H9 (cell line): Measurements from ENCODE around the gene LATS2. TPM values are rescaled to one million over a fixed set of nuclear protein-coding genes. Genes with fewer than 3 reads are reported as not detected.

Source experiments
- DNase-seq: peaks from one replicate; pipeline ENCODE4 v3.0.0-alpha.2; 2017
- H2AFZ ChIP-seq: one replicate; pipeline ENCODE4 v1.6.1; 2013; ENCODE audit warnings: mild to moderate bottlenecking, low read length, control low read depth, moderate library complexity
- H2AK5ac ChIP-seq: 2 replicates; pipeline ENCODE4 v1.6.1; 2013; ENCODE audit warnings: low read length, control low read depth, mixed read lengths; ENCODE audit not compliant: insufficient read length
- H2BK120ac ChIP-seq: one replicate; pipeline ENCODE4 v1.6.1; 2013; ENCODE audit warnings: low read depth, mild to moderate bottlenecking, low read length, control low read depth, inconsistent platforms; ENCODE audit not compliant: poor library complexity, severe bottlenecking
- H2BK12ac ChIP-seq: 2 replicates; pipeline ENCODE4 v1.6.1; 2013; ENCODE audit warnings: low read length, control low read depth, mixed read lengths, low read depth; ENCODE audit not compliant: insufficient read length
- H2BK15ac ChIP-seq: 2 replicates; pipeline ENCODE4 v1.6.1; 2013; ENCODE audit warnings: low read depth, low read length, control low read depth
- H2BK20ac ChIP-seq: one replicate; pipeline ENCODE4 v1.6.1; 2013; ENCODE audit warnings: low read depth, mild to moderate bottlenecking, low read length, control low read depth, inconsistent platforms; ENCODE audit not compliant: poor library complexity, severe bottlenecking
- H2BK5ac ChIP-seq: 2 replicates; pipeline ENCODE4 v1.6.1; 2013; ENCODE audit warnings: low read length, control low read depth, mixed read lengths; ENCODE audit not compliant: insufficient read length
- H3K14ac ChIP-seq: 2 replicates; pipeline ENCODE4 v1.6.1; 2013; ENCODE audit warnings: low read length, control low read depth; ENCODE audit not compliant: insufficient read depth
- H3K18ac ChIP-seq: 2 replicates; pipeline ENCODE4 v1.6.1; 2013; ENCODE audit warnings: low read depth, mild to moderate bottlenecking, mixed read lengths, low read length, control low read depth; ENCODE audit not compliant: insufficient read length
- H3K23ac ChIP-seq: 2 replicates; pipeline ENCODE4 v1.6.1; 2013; ENCODE audit warnings: low read length, control low read depth, mixed read lengths, low read depth; ENCODE audit not compliant: insufficient read length
- H3K23me2 ChIP-seq: 2 replicates; pipeline ENCODE4 v1.6.1; 2013; ENCODE audit warnings: low read depth, mild to moderate bottlenecking, mixed read lengths, low read length, control low read depth; ENCODE audit not compliant: insufficient read length, poor library complexity, severe bottlenecking
- H3K27ac ChIP-seq: 2 replicates; pipeline ENCODE4 v1.5.1; 2013; ENCODE audit warnings: low read length, control low read depth, mixed read lengths, low read depth; ENCODE audit not compliant: insufficient read length
- H3K27me3 ChIP-seq: 2 replicates; pipeline ENCODE4 v1.6.1; 2013; ENCODE audit warnings: low read length, control low read depth, inconsistent platforms; ENCODE audit not compliant: insufficient read depth
- H3K4ac ChIP-seq: 2 replicates; pipeline ENCODE4 v1.6.1; 2013; ENCODE audit warnings: low read depth, mild to moderate bottlenecking, control low read depth, inconsistent platforms, low read length, moderate library complexity
- H3K4me1 ChIP-seq: 2 replicates; pipeline ENCODE4 v1.6.1; 2013; ENCODE audit warnings: low read length, control low read depth, inconsistent platforms; ENCODE audit not compliant: insufficient read depth
- H3K4me2 ChIP-seq: 2 replicates; pipeline ENCODE4 v1.6.1; 2013; ENCODE audit warnings: low read length, control low read depth, mixed read lengths; ENCODE audit not compliant: insufficient read length, insufficient read depth
- H3K56ac ChIP-seq: 2 replicates; pipeline ENCODE4 v1.6.1; 2013; ENCODE audit warnings: low read depth, mild to moderate bottlenecking, mixed read lengths, low read length, control low read depth; ENCODE audit not compliant: insufficient read length
- H3K79me1 ChIP-seq: 2 replicates; pipeline ENCODE4 v1.6.1; 2013; ENCODE audit warnings: low read depth, mild to moderate bottlenecking, moderate library complexity, low read length, control low read depth, inconsistent platforms; ENCODE audit not compliant: insufficient read depth, poor library complexity, severe bottlenecking
- H3K79me2 ChIP-seq: 2 replicates; pipeline ENCODE4 v1.6.1; 2013; ENCODE audit warnings: low read length, control low read depth, inconsistent platforms; ENCODE audit not compliant: insufficient read depth
- H3K9ac ChIP-seq: 2 replicates; pipeline ENCODE4 v1.6.1; 2013; ENCODE audit warnings: low read length, control low read depth, mixed read lengths; ENCODE audit not compliant: insufficient read length; ENCODE audit errors: extremely low read depth
- H3K9me3 ChIP-seq: one replicate; pipeline ENCODE4 v1.6.1; 2013; ENCODE audit warnings: low read depth, low read length, inconsistent platforms; ENCODE audit not compliant: control insufficient read depth
- H3T11ph ChIP-seq: one replicate; pipeline ENCODE4 v1.6.1; 2013; ENCODE audit warnings: mild to moderate bottlenecking, low read length, control low read depth, inconsistent platforms
- H4K20me1 ChIP-seq: one replicate; pipeline ENCODE4 v1.6.1; 2013; ENCODE audit not compliant: control insufficient read depth, insufficient read length, insufficient read depth
- H4K5ac ChIP-seq: 2 replicates; pipeline ENCODE4 v1.6.1; 2013; ENCODE audit warnings: low read depth, mild to moderate bottlenecking, mixed read lengths, low read length, control low read depth; ENCODE audit not compliant: insufficient read length
- H4K8ac ChIP-seq: replicated peaks from 2 replicates; pipeline ENCODE4 v1.6.1; 2013; ENCODE audit warnings: low read length, control low read depth, mixed read lengths, low read depth; ENCODE audit not compliant: insufficient read length
- H4K91ac ChIP-seq: 2 replicates; pipeline ENCODE4 v1.6.1; 2013; ENCODE audit warnings: low read depth, mild to moderate bottlenecking, moderate library complexity, mixed read lengths, low read length, control low read depth; ENCODE audit not compliant: insufficient read length
- H3K27ac Mint-ChIP-seq, 3 experiments: 2 replicates in 2 of 3; 3 replicates in 1 of 3; pipeline ENCODE4 v1.8.0; 2020 to 2021; ENCODE audit warnings: mixed read lengths in 3 of 3, mild to moderate bottlenecking in 1 of 3, moderate library complexity in 1 of 3
- H3K27me3 Mint-ChIP-seq: 2 replicates; pipeline ENCODE4 v1.8.0; 2021; ENCODE audit warnings: low read depth, mild to moderate bottlenecking, moderate library complexity, mixed read lengths
- H3K36me3 Mint-ChIP-seq, 3 experiments: 2 replicates in 2 of 3; 3 replicates in 1 of 3; pipeline ENCODE4 v1.8.0; 2020 to 2021; ENCODE audit warnings: low read depth in 3 of 3, mixed read lengths in 3 of 3; ENCODE audit not compliant: insufficient read depth in 1 of 3
- H3K4me1 Mint-ChIP-seq, 2 experiments: 2 replicates each; pipeline ENCODE4 v1.8.0; 2020; ENCODE audit warnings: mixed read lengths in 2 of 2
- H3K4me3 Mint-ChIP-seq, 2 experiments: 2 replicates in 1 of 2; 3 replicates in 1 of 2; pipeline ENCODE4 v1.8.0; 2020 to 2021; ENCODE audit warnings: mild to moderate bottlenecking in 2 of 2, mixed read lengths in 2 of 2, moderate library complexity in 1 of 2
- H3K9me3 Mint-ChIP-seq, 2 experiments: 2 replicates in 1 of 2; 3 replicates in 1 of 2; pipeline ENCODE4 v1.8.0; 2020; ENCODE audit warnings: mild to moderate bottlenecking in 2 of 2, mixed read lengths in 2 of 2, moderate library complexity in 1 of 2
- total RNA-seq: library from RNA; stranded (reverse); gene quantifications from 2 replicates; pipeline ENCODE4 v1.2.1, GENCODE V29; 2021
- TF ChIP-seq, protein P1 (sequence below): fragments of 200-600 bp; sonication (generic); conservative IDR thresholded peaks from 3 replicates; pipeline ENCODE4 v1.8.0; 2021; ENCODE audit warnings: antibody characterized with exemption, mild to moderate bottlenecking

Gene LATS2
- total RNA-seq, 1 experiment from 2014 or later: 20.0 TPM

GRCh38 chr13:21071924-21072323 lies 10.5 kb upstream of the LATS2 start:
- Histone ChIP-seq H2AFZ (no peak overlapping the region), H2BK12ac (no peak overlapping the region), H3K23ac (no peak overlapping the region), H3K79me1 (no peaks in the 10 kb centered on the region), H3K14ac (no peak overlapping the region), H3K79me2 (no peaks in the 10 kb centered on the region), H4K8ac (no peak overlapping the region), H3K27me3 (no peaks in the 10 kb centered on the region), H2BK120ac (no peak overlapping the region), H2AK5ac (no peak overlapping the region), H3K4ac (no peak overlapping the region), H3K23me2 (no peaks in the 10 kb centered on the region), H2BK5ac (no peak overlapping the region), H3K27ac (no peak overlapping the region), H2BK15ac (no peak overlapping the region), H3T11ph (no peak overlapping the region), H3K18ac (no peak overlapping the region), H4K20me1 (no peaks in the 10 kb centered on the region), H4K91ac (no peak overlapping the region), H2BK20ac (no peak overlapping the region), H3K9me3 (no peaks in the 10 kb centered on the region), H3K4me1 (peaks cover 4% of the 10 kb centered on the region; the same call in 1 of the 2 replicates), H3K56ac (no peak overlapping the region), H3K4me2 (no peak overlapping the region), H4K5ac (no peak overlapping the region), H3K9ac (no peak overlapping the region)
- Mint-ChIP-seq H3K36me3 (no peaks in the 10 kb centered on the region), H3K4me3 (no peak overlapping the region), H3K9me3 (no peaks in the 10 kb centered on the region), H3K4me1 (peaks cover 11 to 14% of the 10 kb centered on the region in 2 experiments), H3K27ac (no peak overlapping the region), H3K27me3 (peaks cover 14% of the 10 kb centered on the region)
- TF ChIP-seq, protein P1, sequence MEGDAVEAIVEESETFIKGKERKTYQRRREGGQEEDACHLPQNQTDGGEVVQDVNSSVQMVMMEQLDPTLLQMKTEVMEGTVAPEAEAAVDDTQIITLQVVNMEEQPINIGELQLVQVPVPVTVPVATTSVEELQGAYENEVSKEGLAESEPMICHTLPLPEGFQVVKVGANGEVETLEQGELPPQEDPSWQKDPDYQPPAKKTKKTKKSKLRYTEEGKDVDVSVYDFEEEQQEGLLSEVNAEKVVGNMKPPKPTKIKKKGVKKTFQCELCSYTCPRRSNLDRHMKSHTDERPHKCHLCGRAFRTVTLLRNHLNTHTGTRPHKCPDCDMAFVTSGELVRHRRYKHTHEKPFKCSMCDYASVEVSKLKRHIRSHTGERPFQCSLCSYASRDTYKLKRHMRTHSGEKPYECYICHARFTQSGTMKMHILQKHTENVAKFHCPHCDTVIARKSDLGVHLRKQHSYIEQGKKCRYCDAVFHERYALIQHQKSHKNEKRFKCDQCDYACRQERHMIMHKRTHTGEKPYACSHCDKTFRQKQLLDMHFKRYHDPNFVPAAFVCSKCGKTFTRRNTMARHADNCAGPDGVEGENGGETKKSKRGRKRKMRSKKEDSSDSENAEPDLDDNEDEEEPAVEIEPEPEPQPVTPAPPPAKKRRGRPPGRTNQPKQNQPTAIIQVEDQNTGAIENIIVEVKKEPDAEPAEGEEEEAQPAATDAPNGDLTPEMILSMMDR: no peak
- DNase-seq: no peak
